WTC11 (cell line): ENCODE measurements around the gene TRIM29. TPM values are rescaled to one million over a fixed set of nuclear protein-coding genes. Genes with fewer than 3 reads are reported as not detected.

Experiments used
- ATAC-seq: fragments of 200-7000 bp; cut with Tn5 transposase; 2 replicates; pipeline ENCODE4 v1.10.0; 2021; ENCODE audit warnings: mild to moderate bottlenecking, moderate library complexity
- CTCF ChIA-PET: fragments of 300-600 bp; sonication (Branson Sonifier 250); formaldehyde crosslinking; loops from one replicate; lab custom pipeline; 2021; ENCODE audit warnings: antibody characterized with exemption; lab: Charles Lee
- POLR2A ChIA-PET: fragments of 350-600 bp; sonication (Branson Sonifier 250); formaldehyde crosslinking; loops from one replicate; lab custom pipeline; 2021; ENCODE audit warnings: antibody characterized with exemption; lab: Charles Lee
- DNase-seq: peaks from one replicate; pipeline ENCODE4 v3.0.0; 2021; ENCODE audit warnings: low spot score
- H3K27ac Mint-ChIP-seq: 2 replicates; pipeline ENCODE4 v1.8.0; 2021; ENCODE audit warnings: mixed read lengths
- H3K27me3 Mint-ChIP-seq: 2 replicates; pipeline ENCODE4 v1.8.0; 2021; ENCODE audit warnings: low read depth, mild to moderate bottlenecking, moderate library complexity, mixed read lengths
- H3K36me3 Mint-ChIP-seq: 2 replicates; pipeline ENCODE4 v1.8.0; 2021; ENCODE audit warnings: mixed read lengths
- H3K4me1 Mint-ChIP-seq: 2 replicates; pipeline ENCODE4 v1.8.0; 2022; ENCODE audit warnings: mixed read lengths
- H3K4me3 Mint-ChIP-seq: 2 replicates; pipeline ENCODE4 v1.8.0; 2021; ENCODE audit warnings: mild to moderate bottlenecking, moderate library complexity, mixed read lengths
- H3K9me3 Mint-ChIP-seq: 2 replicates; pipeline ENCODE4 v1.8.0; 2021; ENCODE audit warnings: mixed read lengths
- ATF2 ChIP-seq: sonication (generic); formaldehyde crosslinking; IDR thresholded peaks from 2 replicates; pipeline ENCODE4 v1.8.1; 2022; ENCODE audit warnings: low read depth, missing genetic modification reagents, borderline replicate concordance
- CBFB ChIP-seq: sonication (generic); formaldehyde crosslinking; IDR thresholded peaks from 2 replicates; pipeline ENCODE4 v1.8.1; 2022; ENCODE audit warnings: mild to moderate bottlenecking, low read depth, missing genetic modification reagents
- ELF4 ChIP-seq: sonication (generic); formaldehyde crosslinking; IDR thresholded peaks from 2 replicates; pipeline ENCODE4 v1.8.1; 2022; ENCODE audit warnings: low read depth, mild to moderate bottlenecking, moderate library complexity, missing genetic modification reagents
- JUN ChIP-seq: sonication (generic); formaldehyde crosslinking; IDR thresholded peaks from 2 replicates; pipeline ENCODE4 v1.8.0; 2023; ENCODE audit warnings: mild to moderate bottlenecking, missing genetic modification reagents
- KAT7 ChIP-seq: sonication (generic); formaldehyde crosslinking; IDR thresholded peaks from 2 replicates; pipeline ENCODE4 v1.8.1; 2023; ENCODE audit warnings: missing genetic modification reagents, mild to moderate bottlenecking, borderline replicate concordance
- MXD4 ChIP-seq: fragments of 250-450 bp; sonication (Bioruptor Pico); IDR thresholded peaks from 2 replicates; pipeline ENCODE4 v1.8.0; 2021; ENCODE audit warnings: mild to moderate bottlenecking, moderate library complexity, borderline replicate concordance
- NFE2L1 ChIP-seq: sonication (generic); formaldehyde crosslinking; IDR thresholded peaks from 2 replicates; pipeline ENCODE4 v1.8.1; 2023; ENCODE audit warnings: missing genetic modification reagents
- RORB ChIP-seq: fragments of 250-450 bp; sonication (Bioruptor Pico); IDR thresholded peaks from 2 replicates; pipeline ENCODE4 v1.9.0; 2021; ENCODE audit warnings: mild to moderate bottlenecking
- SMAD4 ChIP-seq: sonication (generic); formaldehyde crosslinking; IDR thresholded peaks from 2 replicates; pipeline ENCODE4 v1.8.0; 2022; ENCODE audit warnings: mild to moderate bottlenecking, missing genetic modification reagents
- TEAD1 ChIP-seq: sonication (generic); formaldehyde crosslinking; IDR thresholded peaks from 2 replicates; pipeline ENCODE4 v1.8.0; 2022; ENCODE audit warnings: mild to moderate bottlenecking, missing genetic modification reagents
- ZBTB21 ChIP-seq: sonication (generic); formaldehyde crosslinking; IDR thresholded peaks from 2 replicates; pipeline ENCODE4 v1.8.1; 2023; ENCODE audit warnings: mild to moderate bottlenecking, missing genetic modification reagents, borderline replicate concordance
- ZNF219 ChIP-seq: sonication (generic); formaldehyde crosslinking; IDR thresholded peaks from 2 replicates; pipeline ENCODE4 v1.8.0; 2023; ENCODE audit warnings: missing genetic modification reagents, mild to moderate bottlenecking, borderline replicate concordance
- ZNF263 ChIP-seq: sonication (generic); formaldehyde crosslinking; IDR thresholded peaks from 2 replicates; pipeline ENCODE4 v1.8.1; 2022; ENCODE audit warnings: low read depth, mild to moderate bottlenecking, moderate library complexity, missing genetic modification reagents
- ZNF396 ChIP-seq: fragments of 250-450 bp; sonication (Bioruptor Pico); IDR thresholded peaks from 2 replicates; pipeline ENCODE4 v1.8.0; 2021; ENCODE audit warnings: mild to moderate bottlenecking, moderate library complexity, borderline replicate concordance
- ZNF423 ChIP-seq: fragments of 250-450 bp; sonication (Bioruptor Pico); IDR thresholded peaks from 2 replicates; pipeline ENCODE4 v2.1.2; 2022; ENCODE audit warnings: mild to moderate bottlenecking, moderate library complexity
- ZSCAN18 ChIP-seq: fragments of 250-450 bp; sonication (Bioruptor Pico); IDR thresholded peaks from 2 replicates; pipeline ENCODE4 v2.1.2; 2022; ENCODE audit warnings: mild to moderate bottlenecking, moderate library complexity
- total RNA-seq: library from RNA; stranded (reverse); gene quantifications from 3 replicates; pipeline ENCODE4 v1.2.3, GENCODE V29; 2021
- TF ChIP-seq, protein P1 (sequence below): sonication (generic); formaldehyde crosslinking; IDR thresholded peaks from 2 replicates; pipeline ENCODE4 v1.8.1; 2023; ENCODE audit warnings: mild to moderate bottlenecking, missing genetic modification reagents, moderate library complexity
- TF ChIP-seq, protein P2 (sequence below): fragments of 250-450 bp; sonication (Bioruptor Pico); IDR thresholded peaks from 2 replicates; pipeline ENCODE4 v1.9.0; 2021; ENCODE audit warnings: mild to moderate bottlenecking
- TF ChIP-seq, protein P3 (sequence below): sonication (generic); formaldehyde crosslinking; IDR thresholded peaks from 2 replicates; pipeline ENCODE4 v1.8.0; 2022; ENCODE audit warnings: missing genetic modification reagents
- TF ChIP-seq, protein P4 (sequence below): sonication (generic); formaldehyde crosslinking; IDR thresholded peaks from 2 replicates; pipeline ENCODE4 v1.8.1; 2022; ENCODE audit warnings: mild to moderate bottlenecking, missing genetic modification reagents, moderate library complexity, borderline replicate concordance
- TF ChIP-seq, protein P5 (sequence below): sonication (generic); formaldehyde crosslinking; conservative IDR thresholded peaks from 2 replicates; pipeline ENCODE4 v1.8.1; 2023; ENCODE audit warnings: mild to moderate bottlenecking, low read depth, missing genetic modification reagents, moderate library complexity

Gene TRIM29
- total RNA-seq, 1 experiment from 2014 or later, result 0.11 TPM

DNA sequence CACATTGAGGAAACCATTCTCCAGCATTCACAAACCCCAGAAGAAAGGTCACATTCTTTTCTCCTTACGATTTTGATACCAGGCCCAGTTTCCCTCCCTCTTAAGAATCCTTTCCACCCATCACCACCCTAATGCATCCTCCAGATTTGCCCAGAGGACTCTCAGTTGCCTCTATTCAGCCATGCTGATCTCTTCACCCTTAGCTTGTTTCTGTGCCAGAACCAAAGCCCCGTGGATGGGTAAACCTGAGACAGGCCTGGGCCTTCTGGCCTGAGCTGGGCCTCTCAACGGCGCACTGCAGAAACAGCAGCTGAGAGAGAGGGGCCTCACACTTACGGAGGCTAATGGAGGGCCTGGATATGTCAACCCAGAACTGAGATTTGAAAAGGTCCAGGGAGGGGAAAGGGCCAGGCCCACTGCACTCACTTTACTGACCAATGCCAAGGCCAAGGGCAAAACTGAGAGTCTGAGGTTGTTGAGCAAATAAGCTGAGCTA, 40.7 kb upstream of the TRIM29 start (continued):
- TF ChIP-seq ATF2 (no peak), ZNF219 (CRISPR knock-in tag) (no peak), SMAD4 (CRISPR knock-in tag) (no peak)

GRCh38 chr11:120174866-120175265, 37.0 kb upstream of the TRIM29 start:
- ATAC-seq (no peak), DNase-seq (no peak)
- H3K4me1 Mint-ChIP-seq, result peaks cover 3% of the 10 kb centered on the region; the same call in 1 of the 2 replicates
- H3K36me3 Mint-ChIP-seq, result no peaks in the 10 kb centered on the region
- no peak overlapping the region for H3K27ac Mint-ChIP-seq
- H3K27me3 Mint-ChIP-seq, result peaks cover 89% of the 10 kb centered on the region
- ChIA-PET POLR2A (no interaction called here), CTCF (interaction anchor here (0.6 to 1.3 kb wide), 3 partner anchors 8 to 54 kb away, joined by 3 to 7 read pairs (median 5); no protein-coding TSS in a partner anchor)
- TF ChIP-seq ZNF263 (no peak), ZNF423 (CRISPR knock-in tag) (no peak), CBFB (CRISPR knock-in tag) (no peak), RORB (CRISPR knock-in tag) (no peak), JUN (CRISPR knock-in tag) (no peak), ZSCAN18 (CRISPR knock-in tag) (no peak), ZBTB21 (CRISPR knock-in tag) (no peak), TEAD1 (CRISPR knock-in tag) (no peak), ELF4 (CRISPR knock-in tag) (no peak), MXD4 (CRISPR knock-in tag) (no peak), KAT7 (CRISPR knock-in tag) (no peak), ZNF396 (CRISPR knock-in tag) (no peak), NFE2L1 (CRISPR knock-in tag) (no peak)
- TF ChIP-seq, protein P1, sequence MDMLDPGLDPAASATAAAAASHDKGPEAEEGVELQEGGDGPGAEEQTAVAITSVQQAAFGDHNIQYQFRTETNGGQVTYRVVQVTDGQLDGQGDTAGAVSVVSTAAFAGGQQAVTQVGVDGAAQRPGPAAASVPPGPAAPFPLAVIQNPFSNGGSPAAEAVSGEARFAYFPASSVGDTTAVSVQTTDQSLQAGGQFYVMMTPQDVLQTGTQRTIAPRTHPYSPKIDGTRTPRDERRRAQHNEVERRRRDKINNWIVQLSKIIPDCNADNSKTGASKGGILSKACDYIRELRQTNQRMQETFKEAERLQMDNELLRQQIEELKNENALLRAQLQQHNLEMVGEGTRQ (CRISPR knock-in tag), result no peak
- TF ChIP-seq, protein P2, sequence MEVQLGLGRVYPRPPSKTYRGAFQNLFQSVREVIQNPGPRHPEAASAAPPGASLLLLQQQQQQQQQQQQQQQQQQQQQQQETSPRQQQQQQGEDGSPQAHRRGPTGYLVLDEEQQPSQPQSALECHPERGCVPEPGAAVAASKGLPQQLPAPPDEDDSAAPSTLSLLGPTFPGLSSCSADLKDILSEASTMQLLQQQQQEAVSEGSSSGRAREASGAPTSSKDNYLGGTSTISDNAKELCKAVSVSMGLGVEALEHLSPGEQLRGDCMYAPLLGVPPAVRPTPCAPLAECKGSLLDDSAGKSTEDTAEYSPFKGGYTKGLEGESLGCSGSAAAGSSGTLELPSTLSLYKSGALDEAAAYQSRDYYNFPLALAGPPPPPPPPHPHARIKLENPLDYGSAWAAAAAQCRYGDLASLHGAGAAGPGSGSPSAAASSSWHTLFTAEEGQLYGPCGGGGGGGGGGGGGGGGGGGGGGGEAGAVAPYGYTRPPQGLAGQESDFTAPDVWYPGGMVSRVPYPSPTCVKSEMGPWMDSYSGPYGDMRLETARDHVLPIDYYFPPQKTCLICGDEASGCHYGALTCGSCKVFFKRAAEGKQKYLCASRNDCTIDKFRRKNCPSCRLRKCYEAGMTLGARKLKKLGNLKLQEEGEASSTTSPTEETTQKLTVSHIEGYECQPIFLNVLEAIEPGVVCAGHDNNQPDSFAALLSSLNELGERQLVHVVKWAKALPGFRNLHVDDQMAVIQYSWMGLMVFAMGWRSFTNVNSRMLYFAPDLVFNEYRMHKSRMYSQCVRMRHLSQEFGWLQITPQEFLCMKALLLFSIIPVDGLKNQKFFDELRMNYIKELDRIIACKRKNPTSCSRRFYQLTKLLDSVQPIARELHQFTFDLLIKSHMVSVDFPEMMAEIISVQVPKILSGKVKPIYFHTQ (CRISPR knock-in tag), result no peak
- TF ChIP-seq, protein P3, sequence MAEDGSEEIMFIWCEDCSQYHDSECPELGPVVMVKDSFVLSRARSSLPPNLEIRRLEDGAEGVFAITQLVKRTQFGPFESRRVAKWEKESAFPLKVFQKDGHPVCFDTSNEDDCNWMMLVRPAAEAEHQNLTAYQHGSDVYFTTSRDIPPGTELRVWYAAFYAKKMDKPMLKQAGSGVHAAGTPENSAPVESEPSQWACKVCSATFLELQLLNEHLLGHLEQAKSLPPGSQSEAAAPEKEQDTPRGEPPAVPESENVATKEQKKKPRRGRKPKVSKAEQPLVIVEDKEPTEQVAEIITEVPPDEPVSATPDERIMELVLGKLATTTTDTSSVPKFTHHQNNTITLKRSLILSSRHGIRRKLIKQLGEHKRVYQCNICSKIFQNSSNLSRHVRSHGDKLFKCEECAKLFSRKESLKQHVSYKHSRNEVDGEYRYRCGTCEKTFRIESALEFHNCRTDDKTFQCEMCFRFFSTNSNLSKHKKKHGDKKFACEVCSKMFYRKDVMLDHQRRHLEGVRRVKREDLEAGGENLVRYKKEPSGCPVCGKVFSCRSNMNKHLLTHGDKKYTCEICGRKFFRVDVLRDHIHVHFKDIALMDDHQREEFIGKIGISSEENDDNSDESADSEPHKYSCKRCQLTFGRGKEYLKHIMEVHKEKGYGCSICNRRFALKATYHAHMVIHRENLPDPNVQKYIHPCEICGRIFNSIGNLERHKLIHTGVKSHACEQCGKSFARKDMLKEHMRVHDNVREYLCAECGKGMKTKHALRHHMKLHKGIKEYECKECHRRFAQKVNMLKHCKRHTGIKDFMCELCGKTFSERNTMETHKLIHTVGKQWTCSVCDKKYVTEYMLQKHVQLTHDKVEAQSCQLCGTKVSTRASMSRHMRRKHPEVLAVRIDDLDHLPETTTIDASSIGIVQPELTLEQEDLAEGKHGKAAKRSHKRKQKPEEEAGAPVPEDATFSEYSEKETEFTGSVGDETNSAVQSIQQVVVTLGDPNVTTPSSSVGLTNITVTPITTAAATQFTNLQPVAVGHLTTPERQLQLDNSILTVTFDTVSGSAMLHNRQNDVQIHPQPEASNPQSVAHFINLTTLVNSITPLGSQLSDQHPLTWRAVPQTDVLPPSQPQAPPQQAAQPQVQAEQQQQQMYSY, result no peak
- TF ChIP-seq, protein P4, sequence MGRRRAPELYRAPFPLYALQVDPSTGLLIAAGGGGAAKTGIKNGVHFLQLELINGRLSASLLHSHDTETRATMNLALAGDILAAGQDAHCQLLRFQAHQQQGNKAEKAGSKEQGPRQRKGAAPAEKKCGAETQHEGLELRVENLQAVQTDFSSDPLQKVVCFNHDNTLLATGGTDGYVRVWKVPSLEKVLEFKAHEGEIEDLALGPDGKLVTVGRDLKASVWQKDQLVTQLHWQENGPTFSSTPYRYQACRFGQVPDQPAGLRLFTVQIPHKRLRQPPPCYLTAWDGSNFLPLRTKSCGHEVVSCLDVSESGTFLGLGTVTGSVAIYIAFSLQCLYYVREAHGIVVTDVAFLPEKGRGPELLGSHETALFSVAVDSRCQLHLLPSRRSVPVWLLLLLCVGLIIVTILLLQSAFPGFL (CRISPR knock-in tag), result no peak
- TF ChIP-seq, protein P5, sequence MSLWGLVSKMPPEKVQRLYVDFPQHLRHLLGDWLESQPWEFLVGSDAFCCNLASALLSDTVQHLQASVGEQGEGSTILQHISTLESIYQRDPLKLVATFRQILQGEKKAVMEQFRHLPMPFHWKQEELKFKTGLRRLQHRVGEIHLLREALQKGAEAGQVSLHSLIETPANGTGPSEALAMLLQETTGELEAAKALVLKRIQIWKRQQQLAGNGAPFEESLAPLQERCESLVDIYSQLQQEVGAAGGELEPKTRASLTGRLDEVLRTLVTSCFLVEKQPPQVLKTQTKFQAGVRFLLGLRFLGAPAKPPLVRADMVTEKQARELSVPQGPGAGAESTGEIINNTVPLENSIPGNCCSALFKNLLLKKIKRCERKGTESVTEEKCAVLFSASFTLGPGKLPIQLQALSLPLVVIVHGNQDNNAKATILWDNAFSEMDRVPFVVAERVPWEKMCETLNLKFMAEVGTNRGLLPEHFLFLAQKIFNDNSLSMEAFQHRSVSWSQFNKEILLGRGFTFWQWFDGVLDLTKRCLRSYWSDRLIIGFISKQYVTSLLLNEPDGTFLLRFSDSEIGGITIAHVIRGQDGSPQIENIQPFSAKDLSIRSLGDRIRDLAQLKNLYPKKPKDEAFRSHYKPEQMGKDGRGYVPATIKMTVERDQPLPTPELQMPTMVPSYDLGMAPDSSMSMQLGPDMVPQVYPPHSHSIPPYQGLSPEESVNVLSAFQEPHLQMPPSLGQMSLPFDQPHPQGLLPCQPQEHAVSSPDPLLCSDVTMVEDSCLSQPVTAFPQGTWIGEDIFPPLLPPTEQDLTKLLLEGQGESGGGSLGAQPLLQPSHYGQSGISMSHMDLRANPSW (CRISPR knock-in tag), result no peak
- no peaks in the 10 kb centered on the region for H3K9me3 Mint-ChIP-seq
- H3K4me3 Mint-ChIP-seq, result no peak overlapping the region
